NCI-H2196 treated with DMSO at 0.1 percent for 48 hours (cell line): Measurements from ENCODE around the gene DUSP10.

Experiments used
- DNase-seq: peaks from one replicate; lab custom pipeline; 2025; ENCODE audit not compliant: unreplicated experiment; lab: John Stamatoyannopoulos, UW

Gene DUSP10

DNA sequence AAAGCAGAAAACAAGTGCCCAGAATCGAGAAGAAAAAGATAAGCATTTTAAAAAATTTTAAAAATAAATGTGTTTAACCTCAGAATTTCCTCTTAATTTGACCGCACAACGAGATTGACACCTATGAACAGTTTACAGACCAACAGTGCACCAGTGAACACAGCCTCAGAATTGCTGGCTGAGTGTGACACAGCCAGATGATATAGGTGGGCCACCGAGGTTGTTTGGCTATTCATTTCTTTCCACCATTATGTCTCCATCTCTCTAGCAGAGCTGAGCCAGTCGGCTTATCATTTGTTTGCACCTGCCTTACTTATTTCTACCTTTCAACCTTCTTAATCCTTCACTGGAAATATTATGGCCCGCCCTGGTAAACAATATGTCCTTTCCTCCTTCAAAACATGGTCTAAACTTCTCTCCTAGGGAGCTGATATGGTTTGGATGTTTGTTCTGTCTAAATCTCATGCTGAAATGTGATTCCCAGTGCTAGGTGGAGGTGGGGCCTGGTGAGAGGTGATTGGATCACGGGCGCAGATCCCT is 86.1 kb downstream of the DUSP10 start:
- DNase-seq, result no peak
